Measurements from ENCODE around the gene PIK3AP1. TPM values are rescaled to one million over a fixed set of nuclear protein-coding genes. Genes with fewer than 3 reads are reported as not detected.

PIK3AP1 gene
- total RNA-seq, 2 experiments from 2014 or later: 0.72 to 1.1 TPM

GRCh38 chr10:96600337-96600736 is 120.0 kb downstream of the PIK3AP1 start:
- ChIA-PET CTCF (no interaction called here), POLR2A (no interaction called here)
- DNase-seq: no peak
- no peaks in the 10 kb centered on the region for H3K4me1 Mint-ChIP-seq
- H3K27ac Mint-ChIP-seq: no peak overlapping the region
- no peaks in the 10 kb centered on the region for H3K9me3 Mint-ChIP-seq
- no peak overlapping the region for H3K4me3 Mint-ChIP-seq
- H3K36me3 Mint-ChIP-seq (ENCODE audit: low read depth): no peaks in the 10 kb centered on the region
- H3K27me3 Mint-ChIP-seq: peaks cover 3% of the 10 kb centered on the region

DNA sequence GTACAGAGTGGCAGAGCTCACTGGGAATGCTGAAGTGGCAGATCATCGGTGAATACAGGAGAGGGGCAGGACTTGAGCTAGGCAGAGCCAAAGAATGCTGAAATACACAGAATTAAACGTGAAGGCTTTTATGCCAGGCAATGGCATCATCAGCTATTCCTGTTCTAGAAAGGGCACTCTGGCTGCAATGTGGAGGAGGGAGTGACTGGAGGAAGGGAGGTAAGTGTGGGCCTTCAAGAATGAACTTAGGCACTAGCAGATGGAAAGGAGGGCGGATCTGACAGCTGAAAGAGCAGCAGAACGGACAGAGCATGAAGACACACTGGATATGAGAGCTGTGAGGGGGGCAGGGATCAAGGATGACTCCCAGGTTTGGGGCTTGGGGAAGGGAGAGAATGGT is 121.5 kb downstream of the PIK3AP1 start:
- Mint-ChIP-seq H3K27ac (no peak overlapping the region), H3K4me3 (no peak overlapping the region), H3K27me3 (peaks cover 3% of the 10 kb centered on the region), H3K36me3 (ENCODE audit: low read depth) (no peaks in the 10 kb centered on the region), H3K4me1 (no peaks in the 10 kb centered on the region), H3K9me3 (no peaks in the 10 kb centered on the region)
- DNase-seq: no peak
- CTCF ChIA-PET: interaction anchor here (0.6 kb wide), 1 partner anchor 12 kb away, joined by 3 read pairs; the partner anchor contains the start of gene TM9SF3
- POLR2A ChIA-PET: no interaction called here

DNA sequence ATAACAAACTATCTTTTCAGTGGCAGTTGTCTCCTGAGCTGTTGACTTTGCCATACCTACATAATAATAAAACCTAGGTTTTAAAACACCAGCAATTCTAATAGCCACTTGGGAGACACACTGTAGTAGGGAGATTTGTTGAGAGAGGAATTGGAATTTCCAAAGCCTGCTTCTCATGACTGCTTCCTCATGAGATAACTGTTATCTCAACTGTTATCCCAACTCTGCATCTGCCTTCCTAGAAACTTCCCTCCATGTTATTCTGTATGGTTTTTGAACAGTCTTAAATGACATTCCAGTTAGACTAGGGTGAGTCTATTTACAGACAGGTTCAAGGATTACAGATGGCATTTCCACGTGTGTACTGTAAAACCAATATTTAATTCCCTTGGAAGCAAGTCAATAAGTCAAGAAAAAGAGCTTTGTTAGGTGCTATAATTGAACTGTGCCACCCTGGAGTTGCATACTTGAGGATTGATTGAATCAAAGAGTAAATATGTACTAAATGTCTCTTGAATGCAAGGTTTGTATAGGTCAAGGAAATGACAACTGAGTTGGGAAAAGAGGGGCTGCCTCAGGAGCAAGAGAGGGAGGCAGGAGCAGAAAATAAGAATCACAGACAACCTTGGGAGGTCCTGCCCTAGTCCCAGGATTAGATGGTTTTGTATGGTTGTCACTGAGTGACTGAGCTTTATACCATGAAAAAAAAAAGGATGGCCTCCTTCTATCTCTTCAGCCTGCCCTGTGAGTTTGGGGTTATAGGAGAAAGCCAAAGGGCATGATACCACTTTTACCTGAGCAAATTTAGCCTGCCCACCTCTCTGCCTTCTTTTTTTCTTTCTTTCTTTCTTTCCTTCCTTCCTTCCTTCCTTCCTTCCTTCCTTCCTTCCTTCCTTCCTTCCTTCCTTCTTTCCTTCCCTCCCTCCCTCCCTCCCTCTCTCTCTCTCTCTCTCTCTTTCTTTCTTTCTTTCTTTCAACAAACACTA is 123.6 kb downstream of the PIK3AP1 start:
- no peak for DNase-seq
- H3K27ac Mint-ChIP-seq: no peak overlapping the region
- H3K9me3 Mint-ChIP-seq: no peaks in the 10 kb centered on the region
- peaks cover 4% of the 10 kb centered on the region for H3K4me1 Mint-ChIP-seq
- ChIA-PET POLR2A (no interaction called here), CTCF (no interaction called here)
- H3K4me3 Mint-ChIP-seq: no peak overlapping the region
- H3K27me3 Mint-ChIP-seq: peaks cover 3% of the 10 kb centered on the region
- H3K36me3 Mint-ChIP-seq (ENCODE audit: low read depth): no peaks in the 10 kb centered on the region

DNA sequence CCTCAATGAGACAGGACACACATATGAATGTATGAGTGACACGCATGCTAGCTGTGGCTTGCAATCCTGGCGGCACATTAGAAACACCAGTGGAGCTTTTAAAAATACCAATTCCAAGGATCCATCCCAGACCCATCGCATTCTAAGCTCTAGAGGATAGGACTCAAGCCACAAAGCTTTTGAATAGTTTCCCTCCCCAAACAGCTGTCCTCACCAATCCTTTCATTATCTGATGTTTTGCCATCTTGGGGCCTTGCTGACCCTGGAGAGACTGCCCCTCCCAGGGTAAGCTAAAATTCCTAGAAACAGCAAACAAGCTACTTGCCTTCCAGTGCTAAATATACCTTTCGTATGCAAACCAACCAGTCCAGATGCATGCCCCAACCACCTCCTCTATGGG is 124.6 kb downstream of the PIK3AP1 start:
- CTCF ChIA-PET: no interaction called here
- peaks cover 6% of the 10 kb centered on the region for H3K27me3 Mint-ChIP-seq
- peaks cover 6% of the 10 kb centered on the region for H3K4me1 Mint-ChIP-seq
- no peak overlapping the region for H3K4me3 Mint-ChIP-seq
- POLR2A ChIA-PET: no interaction called here
- DNase-seq: no peak
- H3K27ac Mint-ChIP-seq: no peak overlapping the region
- H3K9me3 Mint-ChIP-seq: no peaks in the 10 kb centered on the region
- no peaks in the 10 kb centered on the region for H3K36me3 Mint-ChIP-seq (ENCODE audit: low read depth)

GRCh38 chr10:96591946-96592345 is 128.4 kb downstream of the PIK3AP1 start:
- peaks cover 8% of the 10 kb centered on the region for H3K4me1 Mint-ChIP-seq
- POLR2A ChIA-PET: no interaction called here
- H3K4me3 Mint-ChIP-seq: no peak overlapping the region
- CTCF ChIA-PET: interaction anchor here (0.9 to 1.3 kb wide), 3 partner anchors 19 to 61 kb away, joined by 3 to 6 read pairs (median 5); no protein-coding TSS in a partner anchor
- no peaks in the 10 kb centered on the region for H3K36me3 Mint-ChIP-seq (ENCODE audit: low read depth)
- H3K27me3 Mint-ChIP-seq: peaks cover 6% of the 10 kb centered on the region
- no peak overlapping the region for H3K27ac Mint-ChIP-seq
- DNase-seq: no peak
- H3K9me3 Mint-ChIP-seq: no peaks in the 10 kb centered on the region

- CTCF ChIA-PET: no interaction called here
- H3K9me3 Mint-ChIP-seq: no peaks in the 10 kb centered on the region
- peaks cover 23% of the 10 kb centered on the region for H3K4me1 Mint-ChIP-seq
- POLR2A ChIA-PET: no interaction called here
- peaks cover 4% of the 10 kb centered on the region for H3K27me3 Mint-ChIP-seq
- H3K27ac Mint-ChIP-seq: no peak overlapping the region
- peaks cover 6% of the 10 kb centered on the region for H3K36me3 Mint-ChIP-seq (ENCODE audit: low read depth)
- peak; percentile 13 for DNase-seq
- no peak overlapping the region for H3K4me3 Mint-ChIP-seq
Observed at GRCh38 chr10:96588616-96589419, 131.5 kb downstream of the PIK3AP1 start.

- Mint-ChIP-seq H3K4me1 (peaks cover 29% of the 10 kb centered on the region), H3K27ac (no peak overlapping the region), H3K9me3 (no peaks in the 10 kb centered on the region), H3K4me3 (no peak overlapping the region), H3K36me3 (ENCODE audit: low read depth) (peaks cover 6% of the 10 kb centered on the region), H3K27me3 (peaks cover 4% of the 10 kb centered on the region)
- ChIA-PET CTCF (no interaction called here), POLR2A (no interaction called here)
- no peak for DNase-seq
Observed at GRCh38 chr10:96588060-96588554, 132.2 kb downstream of the PIK3AP1 start.

GRCh38 chr10:96587264-96588059 is 132.9 kb downstream of the PIK3AP1 start:
- Mint-ChIP-seq H3K36me3 (ENCODE audit: low read depth) (peaks cover 6% of the 10 kb centered on the region), H3K4me3 (no peak overlapping the region), H3K27me3 (peaks cover 4% of the 10 kb centered on the region), H3K4me1 (peaks cover 30% of the 10 kb centered on the region), H3K9me3 (no peaks in the 10 kb centered on the region), H3K27ac (no peak overlapping the region)
- CTCF ChIA-PET: interaction anchor here (1.0 kb wide), 1 partner anchor 11 kb away, joined by 3 read pairs; no protein-coding TSS in a partner anchor
- DNase-seq: peak; percentile 48
- POLR2A ChIA-PET: no interaction called here

GRCh38 chr10:96586419-96587263 is 133.7 kb downstream of the PIK3AP1 start, which contains the start of gene TM9SF3:
Gene TM9SF3 (minus strand): TSS chr10:96587012. CDS start chr10:96586835, 177 bp downstream.
- Mint-ChIP-seq H3K27me3 (peaks cover 4% of the 10 kb centered on the region), H3K4me3 (peak within 1 kb of the TSS; percentile 93), H3K27ac (peak within 1 kb of the TSS; percentile 96), H3K9me3 (no peaks in the 10 kb centered on the region), H3K36me3 (ENCODE audit: low read depth) (peaks cover 10% of the 10 kb centered on the region), H3K4me1 (peaks cover 30% of the 10 kb centered on the region)
- ChIA-PET CTCF (interaction anchor here (1.0 kb wide), 1 partner anchor 12 kb away, joined by 3 read pairs; no protein-coding TSS in a partner anchor), POLR2A (no interaction called here)
- DNase-seq: peak; percentile 92

GRCh38 chr10:96585736-96586418 is 134.4 kb downstream of the PIK3AP1 start:
- H3K27ac Mint-ChIP-seq: peak overlapping the region; percentile 96
- ChIA-PET POLR2A (no interaction called here), CTCF (no interaction called here)
- H3K9me3 Mint-ChIP-seq: no peaks in the 10 kb centered on the region
- peaks cover 11% of the 10 kb centered on the region for H3K36me3 Mint-ChIP-seq (ENCODE audit: low read depth)
- peak; percentile 37 for DNase-seq
- peak overlapping the region; percentile 93 for H3K4me3 Mint-ChIP-seq
- H3K27me3 Mint-ChIP-seq: peaks cover 2% of the 10 kb centered on the region
- H3K4me1 Mint-ChIP-seq: peaks cover 31% of the 10 kb centered on the region

DNA sequence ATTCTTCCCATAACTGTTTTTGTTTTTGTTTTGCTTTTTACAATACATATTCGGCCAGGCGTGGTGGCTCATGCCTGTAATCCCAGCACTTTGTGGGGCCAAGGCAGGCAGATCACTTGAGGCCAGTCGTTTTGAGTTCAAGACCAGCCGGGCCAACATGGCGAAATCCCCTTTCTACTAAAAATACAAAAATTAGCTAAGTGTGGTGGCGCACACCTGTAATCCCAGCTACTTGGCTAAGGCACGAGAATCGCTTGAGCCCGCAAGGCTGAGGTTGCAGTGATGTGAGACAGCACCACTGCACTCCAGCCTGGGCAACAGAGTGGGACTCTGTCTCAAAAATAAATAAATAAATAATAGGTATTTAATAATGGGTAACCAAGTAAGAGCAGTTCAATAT is 135.8 kb downstream of the PIK3AP1 start:
- H3K27me3 Mint-ChIP-seq: no peaks in the 10 kb centered on the region
- no peak for DNase-seq
- CTCF ChIA-PET: no interaction called here
- H3K9me3 Mint-ChIP-seq: no peaks in the 10 kb centered on the region
- no peak overlapping the region for H3K4me3 Mint-ChIP-seq
- POLR2A ChIA-PET: no interaction called here
- peaks cover 35% of the 10 kb centered on the region for H3K4me1 Mint-ChIP-seq
- H3K36me3 Mint-ChIP-seq (ENCODE audit: low read depth): peaks cover 18% of the 10 kb centered on the region
- H3K27ac Mint-ChIP-seq: no peak overlapping the region

Measured in activated CD4-positive, alpha-beta T cell treated with anti-CD3 and anti-CD28 coated beads, Interleukin-2, amount 10 ng/mL, durations not matched to agents 7 days and 5 days (primary cell).